Activated CD8-positive, alpha-beta memory T cell treated with anti-CD3 and anti-CD28 coated beads for 4 hours (primary cell): ENCODE data around the gene PHF13.
"Not testable (repeated sequence)": the region's sequence is repeated elsewhere in the genome, so short reads cannot be mapped to it uniquely, and the experiment has no call there.

Experiments used
- DNase-seq, 2 donors: peaks; one replicate each; pipeline ENCODE4 v3.0.0-alpha.2; 2020; ENCODE audit warnings: low read depth in 2 of 2

The PHF13 gene

GRCh38 chr1:6586404-6586816 lies 27.1 kb upstream of the PHF13 start:
- DNase-seq: no peak

GRCh38 chr1:6587261-6588005 lies 26.1 kb upstream of the PHF13 start:
- no peak for DNase-seq

DNA sequence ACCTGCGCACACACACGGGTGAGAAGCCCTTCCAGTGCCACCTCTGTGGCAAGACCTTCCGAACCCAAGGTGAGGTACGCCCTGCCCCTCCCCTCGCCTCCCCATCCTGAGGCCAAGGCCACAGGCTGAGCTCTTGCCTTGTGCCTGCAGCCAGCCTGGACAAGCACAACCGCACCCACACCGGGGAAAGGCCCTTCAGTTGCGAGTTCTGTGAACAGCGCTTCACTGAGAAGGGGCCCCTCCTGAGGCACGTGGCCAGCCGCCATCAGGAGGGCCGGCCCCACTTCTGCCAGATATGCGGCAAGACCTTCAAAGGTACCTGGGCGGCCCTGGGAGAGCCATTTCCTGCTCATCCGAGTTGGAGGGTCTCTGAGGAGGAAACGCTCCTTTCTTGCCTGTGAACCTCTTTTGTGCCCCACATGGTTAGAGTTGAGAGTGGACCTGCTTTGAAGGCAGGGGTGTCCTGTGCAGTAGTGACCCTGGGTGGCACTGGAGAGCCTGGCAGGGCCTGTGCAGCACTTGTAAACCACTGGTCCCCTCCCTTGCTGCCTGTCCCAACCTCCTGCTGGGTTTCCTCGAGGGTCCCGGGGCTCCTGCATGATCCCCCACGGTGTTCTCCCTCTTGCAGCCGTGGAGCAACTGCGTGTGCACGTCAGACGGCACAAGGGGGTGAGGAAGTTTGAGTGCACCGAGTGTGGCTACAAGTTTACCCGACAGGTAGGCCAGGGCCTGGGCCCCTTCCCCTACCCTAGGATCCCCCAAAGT lies 25.2 kb upstream of the PHF13 start:
- DNase-seq: no peak

DNA sequence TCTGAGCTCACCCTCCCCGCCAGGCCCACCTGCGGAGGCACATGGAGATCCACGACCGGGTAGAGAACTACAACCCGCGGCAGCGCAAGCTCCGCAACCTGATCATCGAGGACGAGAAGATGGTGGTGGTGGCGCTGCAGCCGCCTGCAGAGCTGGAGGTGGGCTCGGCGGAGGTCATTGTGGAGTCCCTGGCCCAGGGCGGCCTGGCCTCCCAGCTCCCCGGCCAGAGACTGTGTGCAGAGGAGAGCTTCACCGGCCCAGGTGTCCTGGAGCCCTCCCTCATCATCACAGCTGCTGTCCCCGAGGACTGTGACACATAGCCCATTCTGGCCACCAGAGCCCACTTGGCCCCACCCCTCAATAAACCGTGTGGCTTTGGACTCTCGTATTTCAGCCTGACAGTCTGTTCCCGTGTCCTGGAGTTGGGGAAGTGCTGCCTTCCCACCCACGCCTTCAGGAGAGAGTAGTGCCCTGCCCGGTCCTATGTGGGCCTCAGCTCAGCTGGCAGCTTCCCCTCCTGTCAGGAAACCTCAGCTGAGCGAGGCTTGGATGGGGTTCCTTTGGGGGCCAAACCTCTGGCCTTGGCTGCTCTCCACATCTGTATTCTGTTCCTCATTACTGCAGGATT lies 24.5 kb upstream of the PHF13 start:
- no peak for DNase-seq

- no peak for DNase-seq
Measured at GRCh38 chr1:6590046-6590445, 23.5 kb upstream of the PHF13 start.

DNA sequence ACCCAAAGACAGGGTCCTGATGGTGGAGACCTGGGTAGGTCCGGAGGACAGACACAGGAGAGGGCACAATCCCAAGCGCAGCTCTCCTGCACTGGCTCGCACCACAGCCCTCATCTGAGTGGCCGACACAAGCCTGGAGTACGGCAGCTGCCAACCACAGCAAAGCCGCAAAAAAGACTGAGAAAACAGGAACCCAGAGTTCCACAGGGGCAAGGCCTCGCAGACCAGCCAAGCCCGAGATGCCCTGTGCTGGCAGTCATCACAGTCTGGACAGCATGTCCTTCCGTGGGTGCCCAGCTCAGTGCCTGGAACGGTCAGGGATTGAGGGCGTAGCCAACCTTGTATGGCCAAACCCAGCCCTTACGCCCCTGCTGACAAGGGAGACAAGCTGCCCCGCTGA lies 22.3 kb upstream of the PHF13 start:
- no peak for DNase-seq

- DNase-seq: no peak
Measured at GRCh38 chr1:6591644-6592043, 21.9 kb upstream of the PHF13 start.

- DNase-seq: no peak
Measured at GRCh38 chr1:6592441-6592840, 21.1 kb upstream of the PHF13 start.

- no peak for DNase-seq
Measured at GRCh38 chr1:6592865-6593593, 20.5 kb upstream of the PHF13 start.

DNA sequence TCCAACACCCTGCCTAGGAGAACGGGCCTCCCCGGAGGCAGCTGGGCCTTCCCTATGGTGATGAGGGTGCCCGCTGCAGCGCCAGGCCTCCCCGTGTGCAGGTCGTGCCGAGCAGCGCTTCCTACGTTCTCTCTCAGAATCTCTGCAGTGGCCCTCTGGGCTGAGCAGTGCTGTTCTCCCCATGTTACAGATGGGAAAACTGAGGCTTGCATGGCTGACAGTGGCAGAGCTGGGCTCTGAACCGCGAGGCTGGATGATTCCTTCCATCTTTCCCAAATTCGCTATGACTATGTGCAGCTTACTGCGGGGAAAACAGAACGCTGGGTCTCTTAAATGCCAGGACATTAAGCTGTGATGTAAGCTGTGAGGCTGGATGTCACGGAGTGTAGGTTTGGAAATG lies 19.7 kb upstream of the PHF13 start:
- DNase-seq: no peak

DNA sequence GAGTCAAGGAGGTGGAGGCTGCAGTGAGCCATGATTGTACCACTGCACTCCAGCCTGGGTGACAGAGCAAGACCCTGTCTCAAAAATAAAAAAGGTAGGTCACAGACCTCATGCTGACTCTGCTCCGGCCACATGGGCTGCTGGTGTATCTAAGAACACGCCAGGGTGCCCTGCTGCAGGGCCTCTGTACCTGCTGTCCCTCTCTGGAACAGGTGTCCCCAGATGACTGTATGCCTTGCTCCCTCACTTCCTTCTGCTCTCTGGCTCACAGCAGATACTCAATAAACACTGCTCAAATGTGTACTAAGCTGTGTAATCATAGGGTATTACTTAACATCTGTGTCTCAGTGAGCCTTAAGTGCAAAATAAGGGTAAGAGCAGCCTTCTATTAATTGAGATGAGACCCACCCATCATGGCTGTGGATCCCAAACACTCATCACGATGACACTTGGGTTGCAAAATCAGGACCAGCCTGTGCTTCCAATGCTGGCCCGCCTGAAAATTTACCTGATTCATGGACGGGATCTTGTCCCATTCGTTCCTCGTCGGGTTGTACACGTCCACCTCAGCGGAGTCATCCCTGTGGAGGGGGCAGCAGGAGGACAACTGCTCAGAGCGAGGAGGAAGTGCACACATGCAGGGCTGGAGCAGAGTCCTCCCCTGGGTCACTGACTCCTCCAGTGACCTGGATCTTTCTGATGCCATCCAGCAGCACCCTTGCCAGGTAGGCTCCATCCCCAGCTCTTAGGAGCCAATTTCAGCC lies 18.4 kb upstream of the PHF13 start:
- no peak for DNase-seq

DNA sequence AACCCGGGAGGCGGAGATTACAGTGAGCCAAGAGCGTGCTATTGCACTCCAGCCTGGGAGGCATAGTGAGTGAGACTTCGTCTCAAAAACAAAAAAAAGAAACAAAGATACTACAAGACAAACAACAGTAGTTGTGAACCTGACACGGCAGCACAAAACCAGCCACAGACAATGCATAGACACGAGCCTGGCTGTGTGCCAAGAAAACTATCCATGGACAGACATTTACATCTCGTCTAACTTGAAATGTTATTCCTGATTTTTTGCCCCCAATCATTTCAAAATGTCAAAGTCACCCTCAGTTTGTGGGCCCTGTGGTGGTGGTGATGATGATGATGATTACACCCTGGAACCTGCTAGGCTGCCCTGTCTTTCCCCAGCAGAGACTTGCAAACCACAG lies 17.2 kb upstream of the PHF13 start:
- DNase-seq: no peak

GRCh38 chr1:6596886-6597776 lies 16.4 kb upstream of the PHF13 start:
- no peak for DNase-seq

GRCh38 chr1:6597777-6598131 lies 15.8 kb upstream of the PHF13 start:
- no peak for DNase-seq

DNA sequence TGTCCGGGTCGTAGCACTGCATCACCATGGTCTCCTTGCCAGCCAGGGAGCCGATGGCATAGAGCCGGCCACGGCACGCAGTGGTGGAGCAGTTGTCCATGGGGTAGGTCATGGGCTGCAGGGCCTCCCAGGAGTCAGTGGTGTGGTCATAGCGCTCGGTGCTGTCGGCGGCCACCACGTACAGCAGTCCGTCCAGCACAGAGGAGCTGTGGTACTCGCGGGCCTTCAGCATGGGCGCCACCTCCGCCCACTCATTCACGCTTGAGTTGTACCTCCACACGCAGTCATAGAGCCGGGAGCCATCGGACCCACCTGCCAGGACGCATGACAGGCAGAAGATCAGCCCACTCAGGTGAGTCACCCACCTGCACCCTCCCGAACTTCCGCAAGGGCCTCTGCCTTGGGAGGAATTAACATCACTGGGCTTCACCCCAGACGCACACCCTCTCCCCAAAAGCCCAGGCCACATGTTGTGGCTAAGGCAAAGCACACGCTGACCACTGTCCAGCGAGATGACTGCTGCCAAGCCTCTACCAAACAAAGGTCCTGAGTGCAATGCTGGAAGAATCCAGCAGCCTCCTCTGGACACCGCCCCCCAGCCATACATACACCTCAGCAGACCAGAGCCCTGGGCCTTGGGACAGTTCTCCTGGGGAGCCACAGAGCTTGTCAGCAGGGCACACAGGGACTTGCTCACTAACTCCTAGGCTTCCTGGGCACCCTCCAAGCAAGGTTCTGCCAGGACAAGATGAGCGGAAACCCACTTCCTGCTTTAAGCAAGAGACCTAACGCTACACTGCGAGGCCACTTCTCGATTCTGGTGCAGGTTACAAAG lies 14.2 kb upstream of the PHF13 start:
- peak in 1 of 2 donors; percentile 71 for DNase-seq

- DNase-seq: not testable (repeated sequence)
Measured at GRCh38 chr1:6599991-6600390, 13.5 kb upstream of the PHF13 start.

GRCh38 chr1:6600410-6601048 lies 13.0 kb upstream of the PHF13 start:
- no peak for DNase-seq

- DNase-seq: peak; percentile 50 to 77
Measured at GRCh38 chr1:6601049-6601922, 12.2 kb upstream of the PHF13 start.
